DMS 273 (cell line): ENCODE measurements around the gene SUPT5H.

Experiments
- DNase-seq: peaks from one replicate; lab custom pipeline; 2025; ENCODE audit not compliant: unreplicated experiment; lab: John Stamatoyannopoulos, UW

The SUPT5H gene

DNA sequence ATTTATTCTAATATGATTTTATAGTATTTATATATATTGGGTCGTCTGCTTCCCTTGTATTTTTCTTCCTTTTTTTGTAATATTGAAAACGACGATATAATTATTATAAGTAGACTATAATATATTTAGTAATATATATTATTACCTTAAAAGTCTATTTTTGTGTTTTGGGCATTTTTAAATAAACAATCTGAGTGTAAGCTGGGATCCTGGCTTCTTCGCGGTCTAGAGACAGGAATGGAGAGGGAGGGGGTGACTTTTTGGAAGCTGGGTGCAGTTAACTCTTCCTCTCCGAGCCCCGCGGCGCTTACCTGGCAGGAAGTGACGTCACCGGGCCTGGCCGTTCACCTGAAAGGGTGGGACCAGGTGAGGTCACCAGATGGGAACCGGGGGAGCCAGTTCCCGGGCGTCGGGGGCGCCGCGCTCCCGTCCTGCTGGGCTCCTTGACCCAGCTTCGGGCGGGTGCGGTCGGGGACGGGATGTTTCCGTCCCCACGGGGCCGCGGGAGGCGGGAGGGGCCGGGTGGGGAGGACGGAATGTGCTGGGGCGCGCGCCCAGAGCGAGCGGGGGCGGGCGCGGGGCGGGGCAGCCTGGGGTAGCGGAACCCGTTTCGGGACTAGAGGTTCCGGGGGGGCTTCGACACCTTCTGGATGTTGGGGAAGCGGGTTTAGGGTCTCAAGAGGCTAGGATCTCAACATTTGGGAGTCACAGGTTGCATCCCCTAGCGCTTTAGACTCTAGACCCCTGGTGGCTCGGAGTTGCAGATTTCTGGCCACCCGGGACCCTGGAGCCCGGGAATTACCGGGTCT is 36.0 kb upstream of the SUPT5H start:
- peak; percentile 71 for DNase-seq

DNA sequence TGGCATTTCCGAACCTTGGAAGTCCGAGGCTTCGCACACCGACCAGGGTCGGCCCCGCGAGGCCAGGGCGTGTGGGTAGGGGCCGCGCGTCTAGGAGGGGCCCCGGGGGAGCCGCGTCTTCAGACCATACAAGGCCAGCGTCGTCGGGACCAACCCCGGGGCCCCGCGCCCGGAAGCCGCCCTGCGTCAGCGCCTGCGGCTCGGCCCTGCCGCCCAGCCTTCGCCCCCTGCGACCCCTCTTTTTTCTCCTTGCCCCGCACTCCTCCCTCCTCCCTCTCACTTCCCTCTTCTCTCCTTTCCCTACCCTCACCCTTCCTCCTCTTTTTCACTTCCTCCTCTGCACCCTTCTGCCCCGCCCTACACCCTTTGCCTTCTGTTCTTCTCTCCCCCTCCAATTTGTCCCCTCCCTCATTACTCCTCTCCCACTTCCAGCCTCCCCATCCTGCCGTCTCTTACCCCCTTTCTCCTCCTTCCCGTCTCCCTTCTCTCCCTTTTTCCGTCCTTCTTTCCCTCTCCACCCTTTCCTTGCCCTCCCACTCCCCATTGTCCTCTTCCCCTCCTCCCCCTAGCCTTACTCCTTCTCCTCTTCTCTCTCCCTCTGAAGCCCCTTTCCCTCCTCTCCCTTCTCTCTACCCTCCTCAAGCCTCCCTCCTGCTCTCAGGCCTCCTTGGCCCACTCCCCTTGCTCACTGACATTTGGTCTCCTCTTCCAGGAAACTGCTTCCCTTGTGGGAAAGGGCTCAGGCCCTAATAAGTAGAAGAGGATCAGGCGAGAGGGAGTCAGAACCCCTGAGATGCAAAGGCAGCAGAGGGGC is 35.2 kb upstream of the SUPT5H start:
- peak; percentile 71 for DNase-seq

DNA sequence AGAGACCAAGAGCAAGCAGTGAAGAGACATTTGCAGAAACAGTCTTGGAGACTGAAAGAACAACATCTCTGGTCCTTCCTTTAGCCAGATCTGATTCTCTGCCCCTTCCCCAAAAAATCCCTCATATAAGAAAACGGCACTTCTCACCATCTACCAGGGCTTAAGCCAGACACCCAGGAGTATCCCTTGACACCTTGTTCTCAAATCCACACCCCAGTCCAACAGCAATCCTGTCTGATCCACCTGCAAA is 34.6 kb upstream of the SUPT5H start:
- no peak for DNase-seq

- DNase-seq = no peak
These were observed 34.1 kb upstream of the SUPT5H start for GRCh38 chr19:39411081-39411831.

GRCh38 chr19:39411832-39412099 is 33.6 kb upstream of the SUPT5H start:
- DNase-seq = peak; percentile 96

DNA sequence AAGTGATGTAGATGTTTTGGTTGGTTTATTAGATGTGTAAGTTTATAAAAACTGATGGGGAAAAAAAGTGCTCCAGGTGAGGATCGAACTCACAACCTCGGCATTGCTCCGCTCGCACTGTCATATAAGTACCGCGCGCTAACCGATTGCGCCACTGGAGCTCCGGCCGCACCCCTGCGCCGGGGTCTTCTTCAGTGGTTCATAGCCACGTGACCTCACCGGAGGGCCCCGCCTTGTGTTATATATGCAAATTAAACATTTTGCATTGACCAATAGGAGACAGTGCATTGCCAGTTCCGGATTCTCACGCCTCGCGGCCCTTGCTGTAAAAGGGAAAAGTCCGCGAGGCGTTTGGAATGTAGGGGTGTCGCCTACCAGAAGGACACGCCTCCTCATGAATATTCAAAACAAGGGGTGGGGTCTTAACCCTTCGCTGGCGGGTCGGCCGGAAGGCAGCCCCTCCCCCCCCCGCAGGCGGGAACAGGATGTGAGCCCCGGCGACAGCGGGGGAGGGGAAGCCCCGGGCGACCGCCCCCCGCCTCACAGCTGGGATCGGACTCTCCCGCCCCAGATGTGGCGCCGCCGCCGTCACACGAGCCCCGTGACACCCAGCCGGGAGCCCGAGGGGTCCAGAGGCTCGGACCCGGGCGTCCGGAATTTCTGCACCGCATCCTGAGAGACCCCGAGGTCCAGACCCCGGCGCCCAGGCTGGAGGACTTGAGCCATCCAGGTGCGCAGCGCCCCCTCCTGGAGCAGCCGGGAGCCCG is 33.1 kb upstream of the SUPT5H start, which contains the start of gene PLEKHG2:
PLEKHG2 (plus strand) TSS at position 570 of the 767 bp plus-strand sequence. CDS start 1,418 bp downstream, outside the sequence.
- peak; percentile 99 for DNase-seq

DNA sequence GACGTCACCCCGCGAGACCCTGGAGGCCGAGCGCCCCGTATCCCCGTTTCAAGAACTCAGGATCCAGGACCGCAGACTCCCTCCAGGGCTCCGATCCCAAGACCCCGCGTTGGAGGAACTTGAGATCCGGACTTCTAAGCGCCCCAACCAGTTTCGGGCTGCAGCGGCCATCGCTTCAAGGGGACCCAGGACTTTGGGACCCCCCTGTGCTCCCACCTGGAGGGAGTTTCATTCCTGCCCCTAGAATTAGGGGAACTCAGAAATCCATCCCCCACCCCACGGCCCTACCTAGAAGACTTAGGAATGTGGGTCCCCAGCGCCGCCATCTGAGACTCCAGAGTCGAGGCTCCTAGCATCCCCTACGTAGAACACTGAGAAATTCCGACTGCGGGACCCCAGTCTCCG is 32.5 kb upstream of the SUPT5H start:
- DNase-seq = no peak

DNA sequence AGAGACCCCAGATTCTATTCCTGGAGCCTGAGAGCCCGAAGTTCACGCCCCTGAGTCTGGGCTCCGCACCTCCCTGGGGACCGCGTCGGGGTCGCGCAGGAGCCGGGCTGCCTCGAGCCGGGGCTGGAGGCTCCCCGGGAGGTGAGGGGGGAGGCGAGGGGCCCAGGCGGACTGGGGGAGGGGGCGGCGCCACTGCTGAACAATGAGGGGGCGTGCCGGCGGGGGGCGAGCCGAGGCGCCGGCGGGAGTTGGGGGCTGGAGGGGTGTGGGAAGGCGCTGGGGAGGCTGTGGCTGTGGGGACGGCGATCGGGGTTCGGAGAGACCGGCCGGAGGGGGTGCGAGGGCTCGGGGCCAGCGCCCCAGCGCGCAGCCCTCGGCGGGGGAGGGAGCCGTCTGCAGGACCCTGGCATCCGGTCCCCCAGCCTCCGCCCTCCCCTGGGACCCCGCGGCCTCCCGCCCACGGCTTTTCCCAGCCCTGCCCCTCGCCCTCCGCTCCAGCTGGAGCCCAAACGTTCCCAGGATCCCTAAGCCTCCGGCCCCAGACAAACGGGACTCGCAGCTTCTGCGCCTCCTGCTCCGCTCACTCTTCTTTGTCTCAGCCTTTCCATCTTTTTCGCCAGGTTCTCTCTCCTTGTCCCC is 32.0 kb upstream of the SUPT5H start:
- DNase-seq = peak; percentile 80

DNA sequence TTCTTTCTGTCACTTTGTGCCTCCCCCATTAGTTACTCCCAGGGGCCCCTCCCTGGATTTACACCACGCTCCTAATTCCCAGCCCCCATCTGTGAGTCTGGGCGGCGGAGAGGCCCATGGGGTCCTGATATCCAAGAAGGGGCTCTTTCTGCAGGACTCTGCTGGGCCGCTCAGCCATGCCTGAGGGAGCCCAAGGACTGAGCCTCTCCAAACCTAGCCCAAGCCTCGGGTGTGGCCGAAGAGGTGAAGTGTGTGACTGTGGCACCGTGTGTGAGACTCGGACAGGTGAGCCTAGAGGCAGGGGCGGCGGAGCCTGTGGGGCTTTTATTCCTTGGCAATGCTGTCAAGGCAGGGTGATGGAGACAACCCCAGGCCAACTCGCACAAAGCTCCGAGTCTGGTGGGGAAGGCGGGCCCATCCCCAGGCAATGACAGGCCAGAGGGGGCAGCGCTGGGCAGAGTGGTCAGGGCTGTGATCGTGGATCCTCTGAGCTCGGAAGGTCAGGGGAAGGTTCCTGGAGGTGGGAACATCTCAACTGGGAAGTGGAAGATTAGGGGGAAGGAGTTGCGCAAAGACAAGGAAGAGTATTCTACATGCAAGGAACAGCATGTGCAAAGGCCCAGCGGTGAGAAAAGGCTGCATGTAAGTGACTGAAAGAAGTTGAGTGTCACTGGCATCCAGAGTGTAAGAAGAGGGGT is 31.3 kb upstream of the SUPT5H start:
- DNase-seq = peak; percentile 39

- DNase-seq = no peak
These were observed 30.0 kb upstream of the SUPT5H start for GRCh38 chr19:39415111-39416046.

GRCh38 chr19:39416152-39417120 is 28.9 kb upstream of the SUPT5H start:
- peak; percentile 65 for DNase-seq

- DNase-seq = no peak
These were observed 27.8 kb upstream of the SUPT5H start for GRCh38 chr19:39417463-39418181.

GRCh38 chr19:39419003-39419402 is 26.4 kb upstream of the SUPT5H start:
- DNase-seq = no peak

DNA sequence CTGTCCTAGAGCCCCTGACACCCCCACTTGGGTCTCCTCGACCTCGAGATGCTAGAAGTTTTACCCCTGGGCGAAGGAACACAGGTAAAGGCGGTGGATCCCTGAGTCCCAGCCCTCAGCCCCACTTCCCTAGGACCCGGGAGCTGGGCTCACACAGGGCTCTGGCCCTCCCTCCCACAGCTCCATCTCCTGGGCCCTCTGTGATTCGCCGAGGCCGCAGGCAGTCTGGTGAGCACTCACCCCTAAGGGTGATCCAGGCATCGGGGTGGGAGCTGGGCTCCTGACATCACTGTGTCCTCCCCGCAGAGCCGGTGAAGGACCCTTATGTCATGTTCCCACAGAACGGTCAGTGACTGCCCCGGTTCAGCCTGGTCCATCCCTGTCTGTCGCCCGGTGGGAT is 24.6 kb upstream of the SUPT5H start:
- no peak for DNase-seq

GRCh38 chr19:39422020-39422419 is 23.4 kb upstream of the SUPT5H start:
- no peak for DNase-seq

DNA sequence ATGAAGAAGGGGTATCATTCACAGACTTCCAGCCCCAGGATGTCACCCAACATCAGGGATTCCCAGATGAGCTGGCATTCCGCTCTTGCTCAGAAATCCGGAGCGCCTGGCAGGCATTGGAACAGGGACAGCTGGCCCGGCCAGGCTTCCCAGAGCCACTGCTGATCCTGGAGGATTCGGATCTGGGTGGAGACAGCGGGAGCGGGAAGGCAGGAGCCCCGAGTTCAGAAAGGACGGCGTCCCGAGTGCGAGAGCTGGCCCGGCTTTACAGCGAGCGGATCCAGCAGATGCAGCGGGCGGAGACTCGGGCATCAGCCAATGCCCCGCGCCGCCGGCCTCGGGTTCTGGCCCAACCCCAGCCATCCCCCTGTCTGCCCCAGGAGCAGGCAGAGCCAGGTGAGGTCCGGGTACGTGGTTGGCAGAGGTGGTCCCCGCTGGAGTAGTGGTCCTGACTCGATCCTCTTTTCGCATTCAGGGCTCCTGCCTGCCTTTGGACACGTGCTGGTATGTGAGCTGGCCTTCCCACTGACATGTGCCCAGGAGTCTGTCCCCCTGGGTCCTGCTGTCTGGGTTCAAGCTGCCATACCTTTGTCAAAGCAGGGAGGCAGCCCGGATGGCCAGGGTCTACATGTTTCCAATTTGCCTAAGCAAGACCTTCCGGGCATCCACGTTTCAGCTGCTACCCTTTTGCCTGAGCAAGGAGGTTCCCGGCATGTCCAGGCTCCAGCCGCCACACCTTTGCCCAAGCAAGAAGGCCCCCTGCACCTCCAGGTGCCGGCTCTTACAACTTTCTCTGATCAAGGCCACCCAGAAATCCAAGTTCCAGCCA is 21.9 kb upstream of the SUPT5H start:
- DNase-seq = no peak
